WTC11 (cell line): ENCODE measurements around the gene CLEC5A.

Experiments
- FOXJ3 ChIP-seq: sonication (generic); formaldehyde crosslinking; IDR thresholded peaks from 2 replicates; pipeline ENCODE4 v1.9.0; 2021; ENCODE audit warnings: missing genetic modification reagents, mild to moderate bottlenecking, borderline replicate concordance
- ZNF121 ChIP-seq: sonication (generic); formaldehyde crosslinking; IDR thresholded peaks from 2 replicates; pipeline ENCODE4 v1.8.0; 2023; ENCODE audit warnings: missing genetic modification reagents
- TF ChIP-seq, protein P1 (sequence below): fragments of 200-600 bp; IDR thresholded peaks from 2 replicates; pipeline ENCODE4 v1.8.0; 2022; ENCODE audit warnings: antibody characterized with exemption
- TF ChIP-seq, protein P2 (sequence below): sonication (generic); formaldehyde crosslinking; IDR thresholded peaks from 2 replicates; pipeline ENCODE4 v1.8.0; 2022; ENCODE audit warnings: mild to moderate bottlenecking, missing genetic modification reagents
- TF ChIP-seq, protein P3 (sequence below): sonication (generic); formaldehyde crosslinking; IDR thresholded peaks from 2 replicates; pipeline ENCODE4 v1.8.1; 2023; ENCODE audit warnings: mild to moderate bottlenecking, moderate library complexity, missing genetic modification reagents

DNA sequence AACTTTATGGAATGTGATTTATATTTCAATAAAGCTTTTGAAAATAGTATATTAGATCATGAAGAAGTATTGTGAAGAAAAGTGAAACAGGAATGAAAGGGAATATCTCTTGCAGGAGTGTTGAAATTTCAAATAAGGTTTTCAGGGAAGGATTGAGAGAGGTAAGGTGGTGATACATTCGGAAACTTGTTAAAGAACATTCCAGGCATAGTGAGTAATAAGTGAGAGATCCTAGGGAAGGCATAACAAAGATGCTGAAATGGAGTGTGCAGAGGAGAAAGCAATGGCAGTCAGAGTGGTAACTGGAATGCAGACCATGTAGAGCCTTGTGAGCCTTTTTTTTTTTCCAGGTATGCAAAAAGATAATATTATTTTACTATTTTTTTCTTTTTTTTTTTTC, 26.5 kb downstream of the CLEC5A start:
- TF ChIP-seq, protein P1, sequence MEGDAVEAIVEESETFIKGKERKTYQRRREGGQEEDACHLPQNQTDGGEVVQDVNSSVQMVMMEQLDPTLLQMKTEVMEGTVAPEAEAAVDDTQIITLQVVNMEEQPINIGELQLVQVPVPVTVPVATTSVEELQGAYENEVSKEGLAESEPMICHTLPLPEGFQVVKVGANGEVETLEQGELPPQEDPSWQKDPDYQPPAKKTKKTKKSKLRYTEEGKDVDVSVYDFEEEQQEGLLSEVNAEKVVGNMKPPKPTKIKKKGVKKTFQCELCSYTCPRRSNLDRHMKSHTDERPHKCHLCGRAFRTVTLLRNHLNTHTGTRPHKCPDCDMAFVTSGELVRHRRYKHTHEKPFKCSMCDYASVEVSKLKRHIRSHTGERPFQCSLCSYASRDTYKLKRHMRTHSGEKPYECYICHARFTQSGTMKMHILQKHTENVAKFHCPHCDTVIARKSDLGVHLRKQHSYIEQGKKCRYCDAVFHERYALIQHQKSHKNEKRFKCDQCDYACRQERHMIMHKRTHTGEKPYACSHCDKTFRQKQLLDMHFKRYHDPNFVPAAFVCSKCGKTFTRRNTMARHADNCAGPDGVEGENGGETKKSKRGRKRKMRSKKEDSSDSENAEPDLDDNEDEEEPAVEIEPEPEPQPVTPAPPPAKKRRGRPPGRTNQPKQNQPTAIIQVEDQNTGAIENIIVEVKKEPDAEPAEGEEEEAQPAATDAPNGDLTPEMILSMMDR = no peak
- TF ChIP-seq FOXJ3 (CRISPR knock-in tag) (no peak), ZNF121 (no peak)
- TF ChIP-seq, protein P2, sequence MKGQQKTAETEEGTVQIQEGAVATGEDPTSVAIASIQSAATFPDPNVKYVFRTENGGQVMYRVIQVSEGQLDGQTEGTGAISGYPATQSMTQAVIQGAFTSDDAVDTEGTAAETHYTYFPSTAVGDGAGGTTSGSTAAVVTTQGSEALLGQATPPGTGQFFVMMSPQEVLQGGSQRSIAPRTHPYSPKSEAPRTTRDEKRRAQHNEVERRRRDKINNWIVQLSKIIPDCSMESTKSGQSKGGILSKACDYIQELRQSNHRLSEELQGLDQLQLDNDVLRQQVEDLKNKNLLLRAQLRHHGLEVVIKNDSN = no peak
- TF ChIP-seq, protein P3, sequence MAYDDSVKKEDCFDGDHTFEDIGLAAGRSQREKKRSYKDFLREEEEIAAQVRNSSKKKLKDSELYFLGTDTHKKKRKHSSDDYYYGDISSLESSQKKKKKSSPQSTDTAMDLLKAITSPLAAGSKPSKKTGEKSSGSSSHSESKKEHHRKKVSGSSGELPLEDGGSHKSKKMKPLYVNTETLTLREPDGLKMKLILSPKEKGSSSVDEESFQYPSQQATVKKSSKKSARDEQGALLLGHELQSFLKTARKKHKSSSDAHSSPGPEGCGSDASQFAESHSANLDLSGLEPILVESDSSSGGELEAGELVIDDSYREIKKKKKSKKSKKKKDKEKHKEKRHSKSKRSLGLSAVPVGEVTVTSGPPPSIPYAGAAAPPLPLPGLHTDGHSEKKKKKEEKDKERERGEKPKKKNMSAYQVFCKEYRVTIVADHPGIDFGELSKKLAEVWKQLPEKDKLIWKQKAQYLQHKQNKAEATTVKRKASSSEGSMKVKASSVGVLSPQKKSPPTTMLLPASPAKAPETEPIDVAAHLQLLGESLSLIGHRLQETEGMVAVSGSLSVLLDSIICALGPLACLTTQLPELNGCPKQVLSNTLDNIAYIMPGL (CRISPR knock-in tag) = no peak
